Activated T-cell treated with anti-CD3 and anti-CD28 coated beads, Interleukin-2, amount 50 U/mL, for 48 hours (primary cell): ENCODE measurements around the gene SPATA2L.
"Not testable (repeated sequence)": the region's sequence is repeated elsewhere in the genome, so short reads cannot be mapped to it uniquely, and the experiment has no call there.

Source experiments
- DNase-seq, 2 experiments: peaks; one replicate each; pipeline ENCODE4 v3.0.0-alpha.2; 2020

The SPATA2L gene

DNA sequence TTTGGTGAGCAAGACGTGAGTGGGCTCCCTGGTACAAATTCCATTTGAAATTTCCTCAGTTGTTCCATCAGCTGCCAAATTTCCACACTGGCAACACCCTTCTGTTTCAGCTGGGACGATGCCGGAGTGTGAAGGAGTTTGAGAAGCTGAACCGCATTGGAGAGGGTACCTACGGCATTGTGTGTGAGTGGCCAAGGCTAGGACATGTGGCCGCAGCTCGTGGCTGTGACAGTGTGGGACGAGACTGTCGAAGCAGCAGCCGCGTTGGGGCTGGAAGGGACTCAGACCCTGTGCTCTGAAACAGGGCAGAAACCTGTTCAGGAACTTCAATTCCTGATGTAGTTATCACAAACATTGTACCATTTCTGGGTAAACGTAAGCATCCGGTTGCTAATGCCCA lies 12.4 kb downstream of the SPATA2L start:
- DNase-seq, result no peak

DNA sequence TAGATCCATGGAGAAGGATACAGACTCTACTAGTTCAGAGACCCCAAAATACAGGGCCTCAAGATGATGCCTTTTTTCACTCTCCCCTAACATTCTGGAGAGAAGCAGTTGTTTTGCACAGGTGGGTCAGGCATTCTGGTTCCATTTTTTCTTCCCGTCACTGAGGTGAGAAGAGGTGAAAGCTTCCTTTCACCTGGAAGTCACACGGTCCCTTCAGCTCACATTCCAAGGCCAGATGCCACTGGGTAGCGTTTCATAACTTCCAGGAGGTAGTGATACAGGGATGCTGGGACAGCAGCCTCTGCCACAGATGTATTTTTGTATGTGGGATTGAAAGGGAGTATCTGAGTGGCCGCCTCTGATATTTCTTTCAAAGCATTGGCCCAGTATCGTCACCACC lies 13.1 kb downstream of the SPATA2L start:
- DNase-seq, result no peak

DNA sequence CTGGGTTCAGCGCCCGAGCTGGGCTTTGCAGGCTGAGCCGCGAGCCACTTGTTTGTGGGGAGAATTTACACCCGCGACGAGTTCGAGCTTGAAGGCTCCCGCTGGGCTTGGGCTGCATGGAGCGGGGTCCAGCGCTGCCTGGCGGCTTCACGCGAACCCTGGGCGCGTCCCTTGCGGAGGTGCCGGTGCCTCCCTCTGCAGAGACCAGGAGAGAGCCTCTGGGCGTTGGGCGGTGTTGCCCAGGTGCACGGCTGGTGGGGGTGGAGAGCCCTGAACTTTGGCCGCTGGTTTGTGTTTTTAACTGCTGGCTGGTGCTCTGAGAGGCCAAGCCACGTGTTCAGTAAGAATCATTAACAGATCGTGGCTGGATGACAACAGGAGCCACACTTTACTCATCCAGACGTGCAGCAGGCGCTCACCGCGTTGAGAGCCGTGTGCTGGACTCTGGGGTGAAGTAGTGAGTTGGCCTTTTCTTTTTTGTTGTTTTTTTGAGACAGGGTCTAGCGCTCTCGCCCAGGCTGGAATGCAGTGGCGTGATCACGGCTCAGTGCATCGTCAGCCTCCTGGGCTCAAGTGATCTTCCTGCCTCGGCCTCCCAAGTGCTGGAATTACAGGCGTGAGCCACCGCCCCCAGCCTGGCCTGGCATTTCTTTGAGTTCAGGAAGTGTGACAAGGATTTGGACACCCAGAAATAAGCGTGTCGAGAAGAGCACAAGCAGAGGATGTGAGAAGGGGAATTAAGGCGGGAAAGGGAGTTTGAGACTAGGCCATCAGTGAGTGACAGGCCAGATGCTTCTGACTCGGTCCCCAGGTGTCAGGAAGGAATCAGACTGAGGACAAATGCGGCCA lies 14.2 kb downstream of the SPATA2L start:
- no peak for DNase-seq

DNA sequence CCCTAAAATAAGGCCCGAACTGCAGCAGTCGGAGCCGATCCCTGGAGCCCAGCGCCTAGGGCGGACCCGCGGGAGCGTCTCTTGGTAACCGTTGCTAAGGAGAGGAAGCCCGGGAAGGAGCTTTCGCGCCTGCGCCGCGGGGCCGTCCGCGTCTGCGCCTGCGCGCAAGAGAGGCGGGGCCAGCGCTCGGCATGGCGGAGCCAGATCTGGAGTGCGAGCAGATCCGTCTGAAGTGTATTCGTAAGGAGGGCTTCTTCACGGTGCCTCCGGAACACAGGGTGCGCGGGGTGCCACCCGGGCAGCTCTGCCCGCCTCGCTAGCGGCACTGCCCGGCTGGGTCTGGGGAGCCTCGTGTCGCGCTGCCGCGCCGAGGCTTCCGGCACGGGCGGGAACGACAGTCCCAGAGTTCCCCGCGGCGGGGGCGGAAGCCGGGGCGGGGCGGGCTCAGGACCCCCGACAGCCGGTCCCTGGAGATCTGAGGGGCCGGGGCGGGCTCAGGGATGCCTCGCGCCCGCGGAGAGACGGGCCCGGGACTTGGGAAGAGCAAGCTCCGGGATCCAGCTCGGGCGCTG lies 14.9 kb downstream of the SPATA2L start, which contains the start of gene CDK10:
Gene CDK10, plus strand, starts transcription at position 170 of the 572 bp plus-strand sequence. Its CDS starts 22 bp downstream, at position 192.
- DNase-seq, result peak; percentile 97

DNA sequence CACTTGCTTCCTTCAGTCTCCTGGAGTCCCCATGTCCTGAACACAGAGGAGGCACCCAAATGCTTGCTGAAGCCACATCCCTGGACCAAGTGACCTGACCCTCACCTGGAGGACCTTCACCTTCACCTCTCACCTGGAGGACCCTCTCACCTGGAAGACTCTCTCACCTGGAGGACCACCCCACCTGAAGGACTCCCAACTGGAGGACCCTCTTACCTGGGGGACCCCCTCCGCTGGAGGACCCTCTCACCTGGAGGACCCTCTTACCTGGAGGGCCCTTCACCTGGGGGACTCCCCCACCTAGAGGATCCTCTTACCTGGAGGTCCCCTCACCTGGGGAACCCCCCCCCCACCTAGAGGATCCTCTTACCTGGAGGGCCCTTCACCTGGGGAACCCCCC lies 15.6 kb downstream of the SPATA2L start:
- no peak for DNase-seq

DNA sequence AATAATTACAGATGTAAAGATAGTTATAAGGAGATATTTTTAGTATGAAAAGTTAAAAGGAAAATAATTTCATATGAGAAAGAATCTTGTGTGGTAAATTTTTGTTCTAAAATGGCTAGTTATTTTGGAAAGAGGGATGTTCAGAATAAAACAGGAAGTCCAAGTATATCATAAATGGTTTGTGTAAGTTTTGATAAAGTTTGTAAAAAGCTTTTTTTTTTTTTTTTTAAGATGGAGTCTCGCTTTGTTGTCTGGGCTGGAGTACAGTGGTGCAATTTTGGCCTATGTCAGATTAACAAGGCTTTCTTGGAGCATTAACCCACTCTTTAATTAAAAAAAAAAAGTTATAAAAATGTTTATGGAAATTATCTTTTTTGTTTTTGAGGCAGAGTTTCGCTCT lies 23.2 kb downstream of the SPATA2L start:
- no peak for DNase-seq

DNA sequence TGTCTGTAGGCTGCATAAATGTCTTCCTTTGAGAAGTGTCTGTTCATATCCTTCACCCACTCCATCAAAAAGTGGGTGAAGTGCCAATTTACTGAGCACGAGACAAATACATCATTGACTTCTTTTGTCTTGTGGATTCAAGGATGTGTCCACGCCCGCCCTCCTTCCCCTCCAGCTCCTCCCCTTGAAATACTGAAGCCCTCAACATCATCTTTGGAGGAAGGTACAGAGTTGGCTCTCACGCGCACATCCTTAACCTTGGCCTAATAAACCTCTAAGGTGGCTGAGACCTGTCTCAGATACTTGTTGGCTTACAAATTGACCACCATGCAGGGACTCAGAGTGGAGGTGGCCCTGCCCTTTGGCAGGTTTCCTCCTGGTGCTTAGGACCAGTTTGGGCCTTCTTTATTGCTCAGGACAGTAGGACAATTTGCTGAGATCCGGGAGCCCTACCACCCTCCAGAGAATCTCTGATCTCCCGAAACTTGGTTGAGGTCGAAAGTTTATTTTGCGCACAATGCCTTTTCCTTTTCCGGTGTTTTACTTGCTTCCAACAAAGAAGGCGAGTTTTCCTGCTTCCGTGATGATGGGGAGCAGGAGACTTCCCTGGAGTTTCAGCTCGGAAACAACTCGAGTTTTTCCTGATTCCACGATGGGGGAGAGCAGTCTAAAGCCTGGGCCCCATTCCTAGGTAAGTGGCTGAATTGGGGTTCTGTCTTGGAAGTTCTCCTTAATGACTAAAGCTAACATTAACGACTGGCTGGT lies 29.1 kb downstream of the SPATA2L start:
- DNase-seq, result no peak

DNA sequence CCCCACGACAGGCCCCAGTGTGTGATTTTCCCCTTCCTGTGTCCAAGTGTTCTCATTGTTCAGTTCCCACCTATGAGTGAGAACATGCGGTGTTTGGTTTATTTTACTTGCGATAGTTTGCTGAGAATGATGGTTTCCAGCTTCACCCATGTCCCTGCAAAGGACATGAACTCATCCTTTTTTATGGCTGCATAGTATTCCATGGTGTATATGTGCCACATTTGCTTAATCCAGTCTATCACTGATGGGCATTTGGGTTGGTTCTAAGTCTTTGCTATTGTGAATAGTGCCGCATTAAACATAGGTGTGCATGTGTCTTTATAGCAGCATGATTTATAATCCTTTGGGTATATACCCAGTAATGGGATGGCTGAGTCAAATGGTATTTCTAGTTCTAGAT lies 29.9 kb downstream of the SPATA2L start:
- DNase-seq, result not testable (repeated sequence)

DNA sequence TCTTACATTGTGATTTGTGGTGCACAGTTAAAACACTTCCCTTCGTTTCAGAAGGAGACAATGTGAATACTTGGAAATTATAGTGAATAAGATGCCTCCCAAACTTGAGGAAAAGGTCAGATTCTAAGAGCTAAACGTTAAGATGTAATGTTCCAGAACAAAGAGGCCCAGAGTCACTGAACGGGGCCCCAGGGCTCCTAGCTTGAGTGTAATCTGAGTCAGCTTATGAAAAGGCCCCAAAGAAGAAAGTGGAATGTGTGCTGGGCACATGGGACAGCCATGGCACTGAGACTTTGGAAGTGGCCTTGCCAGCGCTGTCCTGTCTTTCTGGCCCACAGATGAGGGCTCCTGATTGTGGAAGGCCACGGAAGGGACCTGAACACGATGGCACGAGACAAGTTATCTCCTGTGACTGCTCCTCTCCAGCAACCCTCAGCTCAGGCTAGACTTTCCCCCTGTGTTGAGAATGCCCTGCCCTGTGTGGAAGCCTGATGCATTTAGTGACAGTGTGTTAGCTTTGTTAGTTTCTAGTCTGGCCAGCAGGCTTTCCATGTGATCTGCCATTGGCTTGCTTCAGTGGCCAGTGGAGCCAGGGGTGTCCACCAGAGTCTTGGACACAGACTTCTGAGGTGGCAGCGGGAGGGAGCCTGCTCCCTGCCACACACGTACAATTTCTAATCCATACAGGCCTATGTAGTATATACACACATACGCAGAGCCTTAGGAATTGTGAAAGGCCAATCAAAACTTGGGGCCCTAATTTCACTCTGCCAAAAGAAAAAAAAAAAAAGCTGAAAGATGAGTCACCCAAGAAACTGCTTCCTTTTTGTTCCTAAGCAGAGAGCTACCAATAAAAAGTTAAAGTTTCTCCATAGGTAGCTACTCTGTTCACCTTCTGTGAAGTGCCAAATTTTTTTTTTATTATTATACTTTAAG lies 30.7 kb downstream of the SPATA2L start:
- no peak for DNase-seq

DNA sequence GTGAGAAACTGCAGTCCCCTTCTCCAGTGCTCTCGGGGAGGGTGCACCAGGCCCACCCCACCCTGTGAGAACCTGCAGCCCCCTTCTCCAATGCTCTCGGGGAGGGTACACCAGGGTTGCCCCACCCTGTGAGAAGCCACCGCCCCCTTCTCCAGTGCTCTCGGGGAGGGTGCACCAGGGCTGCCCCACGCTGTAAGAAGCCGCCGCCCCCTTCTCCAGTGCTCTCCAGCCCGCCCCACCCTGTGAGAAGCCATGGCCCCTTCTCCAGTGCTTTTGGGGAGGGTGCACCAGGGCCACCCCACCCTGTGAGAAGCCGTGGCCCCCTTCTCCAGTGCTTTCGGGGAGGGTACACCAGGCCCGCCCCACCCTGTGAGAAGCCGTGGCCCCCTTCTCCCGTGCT lies 31.8 kb downstream of the SPATA2L start:
- no peak for DNase-seq

DNA sequence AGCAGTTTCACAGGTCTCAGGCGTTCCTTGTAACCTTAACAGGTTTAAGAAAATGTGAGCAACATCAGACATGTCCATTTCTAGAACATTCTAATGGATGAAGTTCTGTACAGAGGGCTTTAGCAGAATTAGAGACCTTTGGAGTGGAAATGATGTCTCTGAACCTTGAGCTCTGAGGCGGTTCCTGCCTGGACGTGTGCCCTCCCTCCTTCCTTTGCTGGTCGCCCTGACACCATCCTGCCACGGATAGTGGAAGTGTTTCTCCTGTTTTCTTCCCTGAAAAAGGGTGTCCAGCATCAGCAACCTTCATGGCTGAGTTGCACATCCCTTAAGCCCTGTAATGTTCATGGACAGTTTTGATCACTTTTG lies 32.7 kb downstream of the SPATA2L start:
- DNase-seq, result no peak

DNA sequence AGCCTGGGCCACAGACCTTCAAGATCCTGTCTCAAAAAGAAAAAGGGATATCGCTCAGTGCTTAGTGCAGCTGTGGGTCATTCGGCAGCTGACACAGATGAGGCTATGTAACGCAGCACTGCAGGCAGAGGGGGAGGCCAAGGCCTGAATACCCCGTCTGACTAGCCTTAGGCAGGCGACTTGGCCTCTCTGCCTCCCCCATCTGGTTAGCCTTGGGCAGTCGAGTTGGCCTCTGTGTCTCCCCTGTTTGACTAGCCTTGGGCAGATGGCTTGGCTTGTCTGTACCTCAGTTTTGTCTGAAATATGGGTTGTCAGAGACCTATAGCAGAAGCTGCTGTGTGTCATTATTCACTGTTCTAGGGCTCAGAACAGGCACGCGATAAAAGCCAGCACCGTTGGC lies 33.9 kb downstream of the SPATA2L start:
- DNase-seq, result no peak

DNA sequence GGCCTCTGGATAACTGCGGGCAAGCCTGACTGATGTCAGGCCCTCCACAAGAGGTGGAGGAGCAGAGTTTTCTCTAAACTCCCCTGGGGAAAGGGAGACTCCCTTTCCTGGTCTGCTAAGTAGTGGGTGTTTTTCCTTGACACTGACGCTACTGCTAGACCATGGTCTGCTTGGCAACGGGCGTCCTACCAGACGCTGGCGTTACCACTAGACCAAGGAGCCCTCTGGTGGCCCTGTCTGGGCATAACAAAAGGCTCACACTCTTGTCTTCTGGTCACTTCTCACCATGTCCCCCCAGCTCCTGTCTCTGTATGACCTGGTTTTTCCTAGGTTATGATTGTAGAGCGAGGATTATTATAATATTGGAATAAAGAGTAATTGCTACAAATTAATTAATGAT lies 34.5 kb downstream of the SPATA2L start:
- DNase-seq, result peak in 1 of 2 experiments; percentile 41

DNA sequence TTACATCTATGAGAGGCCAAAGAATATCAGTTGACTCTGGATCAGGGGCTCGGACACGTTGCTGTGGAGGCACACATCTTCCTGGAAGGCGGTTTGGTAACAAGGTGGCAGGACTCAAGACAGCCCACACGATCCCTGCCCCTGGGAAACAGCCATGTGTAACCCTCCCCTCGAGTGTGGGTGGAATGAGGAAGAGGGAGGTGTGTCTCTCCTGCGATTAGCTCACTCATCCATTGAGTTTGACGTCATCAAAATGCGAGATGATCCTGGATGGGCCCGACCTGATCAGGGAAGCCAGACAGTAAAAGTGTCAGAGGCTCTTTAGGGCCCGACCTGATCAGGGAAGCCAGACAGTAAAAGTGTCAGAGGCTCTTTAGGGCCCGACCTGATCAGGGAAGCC lies 37.3 kb downstream of the SPATA2L start:
- DNase-seq, result not testable (repeated sequence)

DNA sequence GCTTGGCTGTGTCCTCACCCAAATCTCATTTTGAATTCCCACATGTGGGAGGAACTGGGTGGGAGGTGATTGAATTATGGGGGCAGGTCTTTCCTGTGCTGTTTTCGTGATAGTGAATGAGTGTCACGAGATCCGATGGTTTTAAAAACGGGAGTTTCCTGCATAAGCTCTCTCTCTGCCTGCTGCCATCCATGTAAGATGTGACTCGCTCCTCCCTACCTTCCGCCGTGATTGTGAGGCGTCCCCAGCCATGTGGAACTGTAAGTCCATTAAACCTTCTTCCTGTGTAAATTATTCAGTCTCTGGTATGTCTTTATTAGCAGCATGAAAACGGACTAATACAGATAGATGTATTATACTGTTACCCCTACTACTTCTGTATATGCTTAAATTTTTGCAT lies 40.3 kb downstream of the SPATA2L start:
- DNase-seq, result no peak

DNA sequence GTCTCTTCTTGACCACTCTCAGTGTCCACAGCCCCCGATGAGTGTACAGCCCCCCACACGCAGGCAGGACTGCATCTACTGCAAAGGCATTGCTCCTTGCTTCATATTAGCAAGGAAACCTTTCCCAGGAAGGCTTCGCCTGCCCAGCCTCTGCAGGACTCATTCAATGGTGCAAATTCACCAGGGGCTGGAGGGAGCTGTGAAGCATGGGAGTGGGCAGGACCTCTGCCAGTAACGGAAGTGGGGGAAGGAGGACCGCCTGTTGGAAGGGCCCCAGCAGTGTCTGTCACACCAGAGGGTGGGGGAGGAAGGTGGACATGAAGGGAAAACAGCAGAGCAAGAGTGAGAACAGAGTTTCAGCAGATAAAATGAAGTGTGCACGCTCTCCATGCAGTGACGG lies 41.4 kb downstream of the SPATA2L start:
- DNase-seq, result no peak

DNA sequence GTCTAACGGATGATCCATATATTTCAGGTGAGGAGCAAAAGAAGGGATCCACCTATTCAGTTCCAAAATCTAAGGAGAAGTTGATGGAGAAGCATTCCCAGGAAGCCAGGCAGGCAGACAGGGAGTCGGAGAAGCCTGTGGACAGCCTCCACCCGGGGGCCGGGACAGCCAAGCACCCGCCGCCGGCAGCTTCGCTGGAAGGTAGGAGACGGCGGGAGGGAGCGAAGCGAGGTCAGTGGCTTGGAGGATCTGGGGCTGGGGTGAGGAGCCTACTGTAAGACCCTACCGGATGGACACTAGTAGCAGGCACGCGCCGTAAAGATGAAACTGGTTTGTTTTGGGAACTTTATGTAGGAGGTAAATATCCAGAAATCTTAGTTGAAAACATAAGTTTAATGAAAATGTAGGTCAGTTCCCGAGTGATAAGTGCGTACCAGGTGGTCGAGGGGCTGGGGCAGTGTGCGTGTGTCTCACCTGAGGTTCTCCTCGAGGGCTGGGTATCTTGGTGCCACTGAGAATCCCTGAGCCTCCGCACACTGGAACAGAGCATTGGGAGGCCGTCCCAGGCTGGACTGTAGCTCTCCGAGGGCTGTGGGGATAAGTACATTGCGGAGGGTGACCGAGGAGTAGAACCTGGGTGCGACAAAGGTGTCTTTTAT lies 43.2 kb downstream of the SPATA2L start:
- DNase-seq, result no peak

DNA sequence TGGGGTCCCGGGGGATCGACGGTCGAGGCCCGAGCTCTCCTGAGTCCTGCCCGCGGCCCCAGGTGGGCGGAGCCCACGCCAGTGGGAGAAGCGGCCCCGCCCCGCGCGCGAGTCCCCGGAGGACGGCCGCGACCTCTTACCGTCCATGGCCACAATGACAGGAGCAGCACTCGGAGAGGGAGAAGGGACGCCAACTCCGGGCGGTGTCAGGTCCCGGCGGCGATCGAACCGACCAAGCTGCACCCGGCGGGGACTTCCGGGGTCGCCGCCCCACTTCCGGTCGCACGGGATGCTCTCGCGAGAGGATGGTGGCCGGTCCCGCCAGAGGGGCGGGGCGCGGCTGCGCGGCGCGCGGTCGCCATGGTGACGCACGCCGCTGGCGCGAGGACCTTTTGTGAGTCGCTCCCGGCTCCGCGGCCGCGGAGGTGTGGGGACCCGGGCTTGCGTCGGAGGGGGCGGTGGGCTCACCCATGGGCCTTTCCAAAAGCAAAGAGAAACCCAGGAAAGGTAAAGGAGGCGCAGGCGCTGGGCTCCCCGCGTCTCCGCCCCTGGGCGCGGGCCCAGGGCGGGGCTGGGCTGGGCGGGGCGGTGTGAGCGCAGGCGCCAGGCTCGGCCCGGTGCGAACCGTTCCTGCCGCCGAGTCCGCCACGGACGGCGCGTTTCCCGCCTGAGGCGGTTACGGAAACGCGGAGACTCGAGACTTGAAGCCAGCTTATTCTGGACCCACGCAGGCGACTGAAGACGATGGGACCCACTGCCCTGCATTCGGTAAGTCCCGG lies 43.9 kb downstream of the SPATA2L start, which contains the start of the genes CHMP1A and SPATA33:
Gene CHMP1A, minus strand, starts transcription at position 267 of the 779 bp plus-strand sequence. Its CDS starts 120 bp downstream, at position 147.
Gene SPATA33, plus strand, starts transcription at position 395 of the 779 bp plus-strand sequence. Its CDS starts 76 bp downstream, at position 471.
- peak; percentile 95 to 96 for DNase-seq

DNA sequence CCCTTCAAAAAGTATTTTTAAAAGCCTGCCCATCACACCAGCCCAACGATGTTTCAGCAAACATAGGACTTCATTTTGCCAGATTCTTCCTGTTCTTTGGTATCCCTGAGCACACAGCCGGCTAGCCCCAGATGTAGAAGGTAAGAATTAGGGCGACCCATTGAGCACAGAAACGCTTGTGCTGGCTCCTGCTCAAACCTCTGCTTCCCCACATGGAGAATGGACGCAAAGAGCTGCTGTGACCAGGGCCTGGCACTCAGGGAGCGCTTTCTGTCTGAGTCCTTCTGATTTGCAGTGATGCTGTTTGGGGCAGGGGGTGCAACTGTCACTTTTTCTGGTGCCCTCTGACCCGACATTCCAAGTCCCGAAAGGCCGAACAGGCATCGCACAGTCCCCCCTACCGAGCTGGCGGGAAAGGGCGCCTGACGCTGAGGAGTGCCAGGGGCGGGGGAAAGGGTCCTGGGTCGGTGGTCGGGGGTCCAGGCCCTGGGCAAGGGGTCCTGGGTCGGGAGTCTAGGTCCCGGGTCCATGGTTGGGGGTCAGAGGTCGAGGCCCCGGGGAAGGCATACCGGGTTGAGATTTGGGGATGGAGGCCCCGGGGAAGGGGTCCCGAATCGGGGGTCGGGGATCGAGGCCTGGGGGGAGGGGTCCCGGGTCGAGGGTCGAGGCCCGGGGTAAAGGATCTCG lies 44.9 kb downstream of the SPATA2L start:
- DNase-seq, result peak in 1 of 2 experiments; percentile 17

DNA sequence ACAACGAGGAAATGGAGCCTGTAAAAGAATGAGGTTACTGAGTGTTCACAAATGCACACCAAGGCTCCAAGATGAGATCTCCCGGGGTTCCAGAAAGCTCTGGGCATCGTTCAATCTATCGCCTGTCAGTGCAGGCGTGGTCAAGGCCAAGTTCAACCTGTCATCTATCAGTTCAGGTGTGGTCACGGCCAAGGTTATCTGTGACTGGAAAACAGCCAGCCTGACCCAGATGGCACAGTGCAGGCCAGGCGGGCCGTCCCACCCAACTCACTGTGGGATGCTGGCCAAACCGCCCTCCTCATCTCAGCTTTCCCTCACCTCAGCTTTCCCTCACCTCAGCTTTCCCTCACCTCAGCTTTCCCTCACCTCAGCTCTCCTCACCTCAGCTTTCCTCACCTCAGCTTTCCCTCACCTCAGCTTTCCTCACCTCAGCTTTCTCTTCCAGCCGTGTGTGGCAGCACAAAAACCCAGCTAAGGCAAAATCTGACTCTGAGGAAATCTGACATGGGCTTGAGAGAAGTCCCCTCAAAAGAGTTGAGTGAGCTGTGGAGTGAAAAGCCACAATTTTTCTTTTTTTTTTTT lies 46.4 kb downstream of the SPATA2L start:
- peak in 1 of 2 experiments; percentile 16 for DNase-seq
